H54 (cell line): ENCODE data around the gene ATP2A1.
A peak's percentile ranks its signal among the peaks of the same experiment; 100 is the strongest.
"Not testable (repeated sequence)": the region's sequence is repeated elsewhere in the genome, so short reads cannot be mapped to it uniquely, and the experiment has no call there.

Source experiments
- DNase-seq: peaks from one replicate; pipeline ENCODE4 v3.0.0; 2011; ENCODE audit warnings: low spot score, mixed read lengths; ENCODE audit not compliant: insufficient read length
- FAIRE-seq: peaks from 3 replicates; lab custom pipeline; 2011; peaks lifted over from hg19 to GRCh38; lab: Jason Lieb, UNC
- POLR2A ChIP-seq: IDR thresholded peaks from 2 replicates; pipeline ENCODE4 v1.6.1; 2011; ENCODE audit warnings: low read depth, mild to moderate bottlenecking, low read length

ATP2A1 gene

GRCh38 chr16:28843766-28844165 is 34.5 kb upstream of the ATP2A1 start:
- TF ChIP-seq POLR2A = no peak
- no peak for DNase-seq
- FAIRE-seq = no peak

GRCh38 chr16:28844226-28844885 is 33.9 kb upstream of the ATP2A1 start:
- no peak for DNase-seq
- no peak for FAIRE-seq
- TF ChIP-seq POLR2A = no peak

GRCh38 chr16:28845293-28845692 is 33.0 kb upstream of the ATP2A1 start:
- FAIRE-seq = no peak
- no peak for TF ChIP-seq POLR2A
- DNase-seq = no peak

GRCh38 chr16:28845761-28846079 is 32.6 kb upstream of the ATP2A1 start:
- TF ChIP-seq POLR2A = no peak
- no peak for DNase-seq
- no peak for FAIRE-seq

- DNase-seq (peak; percentile 82), FAIRE-seq (no peak)
- TF ChIP-seq POLR2A = peak; percentile 61
Measured at GRCh38 chr16:28846080-28846932, 32.0 kb upstream of the ATP2A1 start, which contains the start of gene TUFM. TUFM (minus strand) TSS chr16:28846348; CDS start chr16:28846269, 79 bp downstream.

GRCh38 chr16:28846933-28847273 is 31.4 kb upstream of the ATP2A1 start:
- FAIRE-seq (no peak), DNase-seq (no peak)
- TF ChIP-seq POLR2A = no peak

GRCh38 chr16:28858421-28858820 is 19.9 kb upstream of the ATP2A1 start:
- FAIRE-seq (no peak), DNase-seq (no peak)
- TF ChIP-seq POLR2A = no peak

- no peak for TF ChIP-seq POLR2A
- FAIRE-seq (no peak), DNase-seq (no peak)
Measured at GRCh38 chr16:28859326-28859725, 19.0 kb upstream of the ATP2A1 start.

- TF ChIP-seq POLR2A = no peak
- FAIRE-seq (no peak), DNase-seq (no peak)
Measured at GRCh38 chr16:28863929-28864793, 14.1 kb upstream of the ATP2A1 start.

- FAIRE-seq (no peak), DNase-seq (no peak)
- no peak for TF ChIP-seq POLR2A
Measured at GRCh38 chr16:28865001-28865688, 13.1 kb upstream of the ATP2A1 start.

GRCh38 chr16:28865722-28866453 is 12.4 kb upstream of the ATP2A1 start:
- TF ChIP-seq POLR2A = no peak
- FAIRE-seq = no peak
- DNase-seq = no peak

- FAIRE-seq (no peak), DNase-seq (no peak)
- no peak for TF ChIP-seq POLR2A
Measured at GRCh38 chr16:28866454-28866804, 11.9 kb upstream of the ATP2A1 start.

- DNase-seq (no peak), FAIRE-seq (no peak)
- no peak for TF ChIP-seq POLR2A
Measured at GRCh38 chr16:28867241-28867640, 11.0 kb upstream of the ATP2A1 start.

- DNase-seq, FAIRE-seq: not testable (repeated sequence)
Measured at GRCh38 chr16:28867646-28868045, 10.6 kb upstream of the ATP2A1 start.
